DND-41 (cell line): Measurements from ENCODE around the gene PRKCE.
A peak's percentile ranks its signal among the peaks of the same experiment; 100 is the strongest.

Experiments
- EZH2 ChIP-seq: IDR thresholded peaks from 3 replicates; pipeline ENCODE4 v1.6.1; 2012; ENCODE audit warnings: borderline replicate concordance, low read depth, mild to moderate bottlenecking, moderate library complexity, low read length, inconsistent platforms; ENCODE audit not compliant: severe bottlenecking
- TF ChIP-seq, protein P1 (sequence below): IDR thresholded peaks from 2 replicates; pipeline ENCODE4 v1.5.1; 2012; ENCODE audit warnings: borderline replicate concordance, low read length, moderate library complexity, mild to moderate bottlenecking; ENCODE audit not compliant: poor library complexity, severe bottlenecking; ENCODE audit errors: extremely low read depth

DNA sequence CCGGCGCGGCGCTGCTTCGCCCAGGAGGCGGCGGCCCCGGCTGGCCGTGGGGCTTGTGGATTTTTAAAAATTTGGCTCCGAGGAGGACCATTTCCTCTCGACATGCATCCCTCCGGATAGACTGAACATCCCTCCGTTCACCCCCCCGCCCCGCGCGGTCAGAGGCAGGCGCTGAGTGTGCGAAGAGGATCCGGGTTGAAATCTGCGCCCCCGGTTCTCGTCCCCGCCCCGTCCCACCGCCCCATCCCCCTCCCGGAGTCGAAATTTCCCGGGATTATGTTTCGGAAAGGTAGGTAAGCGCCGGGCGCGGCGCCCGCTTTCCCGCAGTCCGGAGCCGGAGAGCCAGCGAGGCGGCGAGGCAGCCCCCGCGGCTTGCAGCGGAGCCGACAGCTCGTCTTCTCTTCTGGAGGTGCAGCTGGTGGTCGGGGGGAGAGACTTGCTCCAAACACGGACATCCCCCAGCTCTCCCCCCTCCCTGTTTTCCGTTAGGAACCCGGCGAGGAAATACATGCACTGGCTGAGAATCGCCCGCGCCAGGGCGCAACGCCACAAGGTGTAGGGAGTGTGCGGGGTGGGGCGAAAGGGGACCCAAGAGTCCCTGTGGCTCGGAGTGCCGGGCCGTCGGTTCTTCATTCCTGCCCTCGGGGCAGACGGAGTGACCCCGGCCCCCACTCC, at the start of gene PRKCE:
- TF ChIP-seq, protein P1, sequence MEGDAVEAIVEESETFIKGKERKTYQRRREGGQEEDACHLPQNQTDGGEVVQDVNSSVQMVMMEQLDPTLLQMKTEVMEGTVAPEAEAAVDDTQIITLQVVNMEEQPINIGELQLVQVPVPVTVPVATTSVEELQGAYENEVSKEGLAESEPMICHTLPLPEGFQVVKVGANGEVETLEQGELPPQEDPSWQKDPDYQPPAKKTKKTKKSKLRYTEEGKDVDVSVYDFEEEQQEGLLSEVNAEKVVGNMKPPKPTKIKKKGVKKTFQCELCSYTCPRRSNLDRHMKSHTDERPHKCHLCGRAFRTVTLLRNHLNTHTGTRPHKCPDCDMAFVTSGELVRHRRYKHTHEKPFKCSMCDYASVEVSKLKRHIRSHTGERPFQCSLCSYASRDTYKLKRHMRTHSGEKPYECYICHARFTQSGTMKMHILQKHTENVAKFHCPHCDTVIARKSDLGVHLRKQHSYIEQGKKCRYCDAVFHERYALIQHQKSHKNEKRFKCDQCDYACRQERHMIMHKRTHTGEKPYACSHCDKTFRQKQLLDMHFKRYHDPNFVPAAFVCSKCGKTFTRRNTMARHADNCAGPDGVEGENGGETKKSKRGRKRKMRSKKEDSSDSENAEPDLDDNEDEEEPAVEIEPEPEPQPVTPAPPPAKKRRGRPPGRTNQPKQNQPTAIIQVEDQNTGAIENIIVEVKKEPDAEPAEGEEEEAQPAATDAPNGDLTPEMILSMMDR: no peak
- peak; percentile 50 for TF ChIP-seq EZH2
